GM23338 (cell line): Measurements from ENCODE around the gene DUSP8. TPM values are rescaled to one million over a fixed set of nuclear protein-coding genes. Genes with fewer than 3 reads are reported as not detected.
"Not testable (repeated sequence)": the region's sequence is repeated elsewhere in the genome, so short reads cannot be mapped to it uniquely, and the experiment has no call there.

Experiments
- ATAC-seq: fragments of 200-7000 bp; cut with Tn5 transposase; 3 replicates; pipeline ENCODE4 v1.9.1; 2020
- DNase-seq: peaks from one replicate; pipeline ENCODE4 v3.0.0-alpha.2; 2015; ENCODE audit warnings: low spot score
- H2AFZ ChIP-seq: fragments of 200-600 bp; sonication (generic); 2 replicates; pipeline ENCODE4 v1.8.0; 2016; ENCODE audit warnings: antibody characterized with exemption, mild to moderate bottlenecking, moderate library complexity
- H3F3A ChIP-seq: fragments of 200-600 bp; sonication (generic); replicated peaks from 2 replicates; pipeline ENCODE4 v1.8.0; 2017; ENCODE audit warnings: antibody characterized with exemption, mixed run types, low read depth
- H3K27ac ChIP-seq: fragments of 200-600 bp; sonication (generic); 2 replicates; pipeline ENCODE4 v1.6.1; 2016; ENCODE audit warnings: low read depth
- H3K27me3 ChIP-seq: fragments of 200-600 bp; sonication (generic); 2 replicates; pipeline ENCODE4 v1.8.0; 2016; ENCODE audit warnings: mild to moderate bottlenecking, mixed run types, moderate library complexity; ENCODE audit not compliant: insufficient read depth
- H3K36me3 ChIP-seq: fragments of 200-600 bp; sonication (generic); 2 replicates; pipeline ENCODE4 v1.8.0; 2016; ENCODE audit warnings: mild to moderate bottlenecking; ENCODE audit not compliant: insufficient read depth
- H3K4me1 ChIP-seq: fragments of 200-600 bp; sonication (generic); 2 replicates; pipeline ENCODE4 v1.8.0; 2016; ENCODE audit warnings: mild to moderate bottlenecking, moderate library complexity; ENCODE audit not compliant: insufficient read depth
- H3K4me2 ChIP-seq: fragments of 200-600 bp; sonication (generic); 2 replicates; pipeline ENCODE4 v1.7.1; 2017; ENCODE audit warnings: mixed run types
- H3K4me3 ChIP-seq: fragments of 200-600 bp; sonication (generic); 2 replicates; pipeline ENCODE4 v1.6.1; 2016; ENCODE audit warnings: mixed run types
- H3K79me2 ChIP-seq: fragments of 200-600 bp; sonication (generic); replicated peaks from 2 replicates; pipeline ENCODE4 v1.8.0; 2017; ENCODE audit warnings: mild to moderate bottlenecking; ENCODE audit not compliant: insufficient read depth
- H3K9me2 ChIP-seq: fragments of 200-600 bp; sonication (generic); 2 replicates; pipeline ENCODE4 v1.8.0; 2017; ENCODE audit not compliant: insufficient read depth
- H4K20me1 ChIP-seq: fragments of 200-600 bp; sonication (generic); replicated peaks from 2 replicates; pipeline ENCODE4 v1.8.0; 2017; ENCODE audit warnings: mild to moderate bottlenecking; ENCODE audit not compliant: insufficient read depth
- H3K27ac Mint-ChIP-seq: 2 replicates; pipeline ENCODE4 v1.8.0; 2020; ENCODE audit warnings: inconsistent platforms, mild to moderate bottlenecking, moderate library complexity, mixed read lengths
- H3K27me3 Mint-ChIP-seq: 3 replicates; pipeline ENCODE4 v1.8.0; 2022; ENCODE audit warnings: low read depth, mild to moderate bottlenecking, moderate library complexity, mixed read lengths, inconsistent platforms; ENCODE audit not compliant: insufficient read depth, poor library complexity
- H3K36me3 Mint-ChIP-seq: 3 replicates; pipeline ENCODE4 v1.8.0; 2021; ENCODE audit warnings: low read depth, mild to moderate bottlenecking, inconsistent platforms, moderate library complexity, mixed read lengths
- H3K4me1 Mint-ChIP-seq: 3 replicates; pipeline ENCODE4 v1.8.0; 2020; ENCODE audit warnings: mild to moderate bottlenecking, inconsistent platforms, mixed read lengths
- H3K4me3 Mint-ChIP-seq: 3 replicates; pipeline ENCODE4 v1.8.0; 2021; ENCODE audit warnings: moderate library complexity, mild to moderate bottlenecking, inconsistent platforms, mixed read lengths
- H3K9me3 Mint-ChIP-seq: 3 replicates; pipeline ENCODE4 v1.8.0; 2020; ENCODE audit warnings: moderate library complexity, mild to moderate bottlenecking, inconsistent platforms, mixed read lengths
- CREB1 ChIP-seq: fragments of 250-450 bp; sonication (Bioruptor Pico); IDR thresholded peaks from 2 replicates; pipeline ENCODE4 v1.5.0; 2020; ENCODE audit warnings: low read depth, mild to moderate bottlenecking, moderate library complexity
- ETS1 ChIP-seq: IDR thresholded peaks from 2 replicates; pipeline ENCODE4 v1.6.1; 2016; ENCODE audit warnings: antibody characterized with exemption
- EZH2phosphoT487 ChIP-seq: fragments of 200-600 bp; sonication (generic); IDR thresholded peaks from one replicate; pipeline ENCODE4 v1.8.1; 2018; ENCODE audit warnings: antibody characterized with exemption; ENCODE audit not compliant: unreplicated experiment
- JUNB ChIP-seq: IDR thresholded peaks from one replicate; pipeline ENCODE4 v1.6.1; 2016; ENCODE audit warnings: antibody characterized with exemption; ENCODE audit not compliant: unreplicated experiment
- STAT1 ChIP-seq: IDR thresholded peaks from one replicate; pipeline ENCODE4 v1.6.1; 2016; ENCODE audit warnings: antibody characterized with exemption; ENCODE audit not compliant: unreplicated experiment
- ZNF114 ChIP-seq: fragments of 250-450 bp; sonication (Bioruptor Pico); IDR thresholded peaks from 2 replicates; pipeline ENCODE4 v1.5.0; 2020; ENCODE audit warnings: mild to moderate bottlenecking, moderate library complexity
- ZNF331 ChIP-seq: fragments of 250-450 bp; sonication (Bioruptor Pico); IDR thresholded peaks from 2 replicates; pipeline ENCODE4 v1.5.0; 2020; ENCODE audit warnings: low read depth, mild to moderate bottlenecking, moderate library complexity
- polyA plus RNA-seq: library from polyadenylated mRNA; unstranded; fragments of >200 nt; fragmentation: Nextera tagmentation; extraction: Ambion mirVana; gene quantifications from 2 replicates; pipeline ENCODE4 v1.2.1, GENCODE V29; 2016
- total RNA-seq: library from RNA; depleted of rRNA; stranded (reverse); fragments of >200 nt; shearing (Covaris generic); gene quantifications from 2 replicates; pipeline ENCODE4 v1.2.3, GENCODE V29; 2014
- TF ChIP-seq, protein P1 (sequence below), 2 experiments: fragments of 200-600 bp in 1 of 2; sonication (generic) in 1 of 2; conservative IDR thresholded peaks; 2 replicates each; pipeline versions ENCODE4 v1.5.1 to v1.6.1; 2016 to 2017; ENCODE audit warnings: antibody characterized with exemption in 2 of 2, low read depth in 2 of 2, mild to moderate bottlenecking in 2 of 2, moderate library complexity in 1 of 2

DUSP8 gene
- total and polyA plus RNA-seq, 2 experiments from 2014 or later, result 1.1 TPM

DNA sequence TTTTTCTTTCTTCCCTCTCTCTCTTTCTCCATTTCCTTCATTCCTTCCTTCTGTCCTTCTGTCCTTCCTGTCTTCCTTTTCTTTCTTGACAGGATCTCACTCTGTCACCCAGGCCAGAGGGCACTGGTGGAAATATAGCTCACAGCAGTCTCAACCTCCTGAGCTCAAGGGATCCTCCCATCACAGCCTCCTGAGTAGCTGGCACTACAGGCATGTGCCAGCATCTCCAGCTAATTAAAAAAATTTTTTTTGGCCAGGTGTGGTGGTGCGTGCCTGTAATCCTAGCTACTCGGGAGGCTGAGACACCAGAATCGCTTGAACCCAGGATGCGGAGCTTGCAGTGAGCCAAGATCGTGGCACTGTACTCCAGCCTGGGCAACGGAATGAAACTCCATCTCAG, 4.8 kb upstream of the DUSP8 start:
- Histone ChIP-seq H4K20me1 (no peaks in the 10 kb centered on the region), H3K4me3 (no peak overlapping the region), H3K79me2 (no peaks in the 10 kb centered on the region), H3K4me2 (no peak overlapping the region), H3F3A (0 out of 2 replicates have a peak, but pooled peaks cover 3% of the 10 kb centered on the region), H3K9me2 (no peaks in the 10 kb centered on the region), H2AFZ (no peak overlapping the region), H3K27me3 (peaks cover 37% of the 10 kb centered on the region), H3K27ac (no peak overlapping the region), H3K4me1 (peaks cover 13% of the 10 kb centered on the region; the same call in 1 of the 2 replicates), H3K36me3 (no peaks in the 10 kb centered on the region)
- DNase-seq, result no peak
- H3K36me3 Mint-ChIP-seq, result no peaks in the 10 kb centered on the region
- peaks cover 40% of the 10 kb centered on the region for H3K27me3 Mint-ChIP-seq
- H3K4me1 Mint-ChIP-seq, result no peaks in the 10 kb centered on the region
- peaks cover 14% of the 10 kb centered on the region for H3K9me3 Mint-ChIP-seq
- ATAC-seq, result no peak
- no peak overlapping the region for H3K27ac Mint-ChIP-seq
- H3K4me3 Mint-ChIP-seq, result no peak overlapping the region
- TF ChIP-seq ZNF331 (CRISPR knock-in tag) (no peak), JUNB (no peak), EZH2phosphoT487 (no peak), ETS1 (no peak), ZNF114 (CRISPR knock-in tag) (no peak), STAT1 (no peak)
- TF ChIP-seq, protein P1, sequence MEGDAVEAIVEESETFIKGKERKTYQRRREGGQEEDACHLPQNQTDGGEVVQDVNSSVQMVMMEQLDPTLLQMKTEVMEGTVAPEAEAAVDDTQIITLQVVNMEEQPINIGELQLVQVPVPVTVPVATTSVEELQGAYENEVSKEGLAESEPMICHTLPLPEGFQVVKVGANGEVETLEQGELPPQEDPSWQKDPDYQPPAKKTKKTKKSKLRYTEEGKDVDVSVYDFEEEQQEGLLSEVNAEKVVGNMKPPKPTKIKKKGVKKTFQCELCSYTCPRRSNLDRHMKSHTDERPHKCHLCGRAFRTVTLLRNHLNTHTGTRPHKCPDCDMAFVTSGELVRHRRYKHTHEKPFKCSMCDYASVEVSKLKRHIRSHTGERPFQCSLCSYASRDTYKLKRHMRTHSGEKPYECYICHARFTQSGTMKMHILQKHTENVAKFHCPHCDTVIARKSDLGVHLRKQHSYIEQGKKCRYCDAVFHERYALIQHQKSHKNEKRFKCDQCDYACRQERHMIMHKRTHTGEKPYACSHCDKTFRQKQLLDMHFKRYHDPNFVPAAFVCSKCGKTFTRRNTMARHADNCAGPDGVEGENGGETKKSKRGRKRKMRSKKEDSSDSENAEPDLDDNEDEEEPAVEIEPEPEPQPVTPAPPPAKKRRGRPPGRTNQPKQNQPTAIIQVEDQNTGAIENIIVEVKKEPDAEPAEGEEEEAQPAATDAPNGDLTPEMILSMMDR (conservative IDR thresholded peaks at IDR 0.05; ENCODE audit: low read depth in 2 of 2), result no peak

- DNase-seq, H3K36me3 ChIP-seq, H4K20me1 ChIP-seq, H3F3A ChIP-seq, H2AFZ ChIP-seq, H3K79me2 ChIP-seq, H3K9me2 ChIP-seq, H3K4me3 Mint-ChIP-seq, H3K36me3 Mint-ChIP-seq, H3K27ac ChIP-seq, H3K4me2 ChIP-seq, ATAC-seq, H3K4me1 Mint-ChIP-seq, H3K27ac Mint-ChIP-seq, H3K4me3 ChIP-seq: not testable (repeated sequence)
- H3K27me3 ChIP-seq, result peaks cover 45% of the 10 kb centered on the region
- peaks cover 15% of the 10 kb centered on the region; the same call in 1 of the 2 replicates for H3K4me1 ChIP-seq
- peaks cover 14% of the 10 kb centered on the region for H3K9me3 Mint-ChIP-seq
- peaks cover 42% of the 10 kb centered on the region for H3K27me3 Mint-ChIP-seq
Observed at GRCh38 chr11:1575756-1576155, 3.7 kb upstream of the DUSP8 start.

- Histone ChIP-seq H3K36me3 (no peaks in the 10 kb centered on the region), H3K27me3 (peaks cover 53% of the 10 kb centered on the region), H3K4me1 (peaks cover 20% of the 10 kb centered on the region; the same call in 1 of the 2 replicates), H3F3A (peaks cover 8% of the 10 kb centered on the region; the same call in 1 of the 2 replicates), H3K4me3 (no peak overlapping the region), H3K9me2 (no peaks in the 10 kb centered on the region), H4K20me1 (no peaks in the 10 kb centered on the region), H3K27ac (no peak overlapping the region), H3K79me2 (no peaks in the 10 kb centered on the region), H2AFZ (no peak overlapping the region), H3K4me2 (0 out of 2 replicates have a peak overlapping the region, but pooled peaks have one; percentile 38)
- no peak for DNase-seq
- no peak for ATAC-seq
- H3K9me3 Mint-ChIP-seq, result peaks cover 14% of the 10 kb centered on the region
- peaks cover 49% of the 10 kb centered on the region for H3K27me3 Mint-ChIP-seq
- no peak overlapping the region for H3K27ac Mint-ChIP-seq
- H3K4me3 Mint-ChIP-seq, result peak overlapping the region; percentile 50; the same call in 1 of the 3 replicates
- TF ChIP-seq ZNF331 (CRISPR knock-in tag) (no peak), ETS1 (no peak), CREB1 (CRISPR knock-in tag) (no peak), ZNF114 (CRISPR knock-in tag) (no peak)
- TF ChIP-seq, protein P1 (conservative IDR thresholded peaks at IDR 0.05; ENCODE audit: low read depth in 2 of 2), result no peak; a peak in 1 of 4 replicates
- H3K4me1 Mint-ChIP-seq, result no peaks in the 10 kb centered on the region
- H3K36me3 Mint-ChIP-seq, result no peaks in the 10 kb centered on the region
Observed at GRCh38 chr11:1574933-1575242, 2.8 kb upstream of the DUSP8 start.
